GM18526 (cell line): Measurements from ENCODE around the gene RBM4.

Experiments used
- POLR2A ChIP-seq: IDR thresholded peaks from 3 replicates; pipeline ENCODE4 v1.6.1; 2011; ENCODE audit not compliant: insufficient read length; ENCODE audit errors: extremely low read depth

The RBM4 gene

DNA sequence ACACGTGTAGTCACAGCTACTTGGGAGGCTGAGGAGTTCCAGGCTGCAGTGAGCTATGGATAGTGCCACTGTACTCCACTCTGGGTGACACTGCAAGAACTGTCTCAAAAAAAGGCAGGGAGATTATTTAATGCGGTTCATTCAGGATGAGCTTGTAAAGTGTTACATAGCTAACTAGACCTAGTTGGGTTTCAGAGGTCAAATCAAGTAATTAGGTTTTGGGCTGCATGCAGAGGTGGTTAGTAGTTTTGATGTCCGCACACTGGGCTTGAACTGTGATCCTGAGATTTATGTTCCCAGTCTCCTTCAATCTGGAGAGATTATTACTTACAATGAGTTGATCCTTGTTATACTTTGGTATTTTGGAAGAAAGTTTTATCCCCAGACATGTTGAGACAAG, 2.1 kb upstream of the RBM4 start:
- TF ChIP-seq POLR2A: no peak

DNA sequence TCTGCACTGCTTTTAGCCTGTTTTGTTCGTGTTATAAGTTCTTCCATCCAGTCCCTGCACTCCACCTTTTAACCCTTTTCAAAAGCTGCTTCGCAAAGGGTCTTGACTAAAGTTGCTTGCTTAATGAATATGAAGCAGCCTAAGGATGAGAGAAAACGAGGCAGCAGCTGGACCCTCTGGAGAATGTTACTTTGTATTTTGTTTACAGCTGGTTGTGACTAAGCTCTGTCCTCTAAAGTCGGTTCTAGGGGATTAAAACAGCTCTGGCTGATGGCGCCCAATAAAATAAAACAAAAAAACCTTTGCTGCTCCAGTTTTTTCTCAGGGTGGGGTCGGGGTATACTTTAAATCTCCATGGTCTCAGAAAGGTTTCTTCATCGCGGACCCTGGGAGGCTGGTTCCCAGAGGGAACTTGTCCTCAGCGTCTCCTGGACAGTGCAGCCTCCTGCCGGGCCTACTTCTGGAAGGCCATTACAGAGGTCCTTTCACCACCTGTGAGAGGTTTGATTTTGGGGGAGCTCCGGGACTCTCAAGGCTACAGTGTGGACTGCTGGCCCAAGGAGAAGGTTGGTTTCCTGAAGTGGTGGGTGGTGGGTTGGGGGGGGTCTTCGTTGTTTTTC, 836 bp upstream of the RBM4 start:
- no peak for TF ChIP-seq POLR2A

- TF ChIP-seq POLR2A: no peak
Observed at GRCh38 chr11:66639066-66639813, 737 bp downstream of the RBM4 start.

DNA sequence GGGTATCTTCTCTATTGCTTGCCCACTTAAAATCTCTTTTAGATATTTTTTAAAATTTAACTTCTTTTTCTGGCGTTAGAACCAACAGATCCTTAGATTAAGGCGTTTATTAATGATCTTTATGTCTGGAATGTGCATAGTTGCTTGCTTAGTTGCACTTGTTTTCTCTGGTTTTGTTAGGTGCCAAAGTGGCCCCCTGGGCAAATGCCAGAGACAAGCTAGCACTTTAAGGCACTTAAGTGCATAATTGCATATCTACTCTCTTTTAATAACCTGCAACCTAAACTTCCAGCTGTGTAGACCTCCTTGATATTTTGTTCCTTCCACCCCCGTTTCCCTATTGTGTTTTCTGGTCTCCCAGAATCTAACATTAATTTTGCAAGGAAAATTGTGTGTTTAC, 3.3 kb downstream of the RBM4 start:
- TF ChIP-seq POLR2A: no peak

DNA sequence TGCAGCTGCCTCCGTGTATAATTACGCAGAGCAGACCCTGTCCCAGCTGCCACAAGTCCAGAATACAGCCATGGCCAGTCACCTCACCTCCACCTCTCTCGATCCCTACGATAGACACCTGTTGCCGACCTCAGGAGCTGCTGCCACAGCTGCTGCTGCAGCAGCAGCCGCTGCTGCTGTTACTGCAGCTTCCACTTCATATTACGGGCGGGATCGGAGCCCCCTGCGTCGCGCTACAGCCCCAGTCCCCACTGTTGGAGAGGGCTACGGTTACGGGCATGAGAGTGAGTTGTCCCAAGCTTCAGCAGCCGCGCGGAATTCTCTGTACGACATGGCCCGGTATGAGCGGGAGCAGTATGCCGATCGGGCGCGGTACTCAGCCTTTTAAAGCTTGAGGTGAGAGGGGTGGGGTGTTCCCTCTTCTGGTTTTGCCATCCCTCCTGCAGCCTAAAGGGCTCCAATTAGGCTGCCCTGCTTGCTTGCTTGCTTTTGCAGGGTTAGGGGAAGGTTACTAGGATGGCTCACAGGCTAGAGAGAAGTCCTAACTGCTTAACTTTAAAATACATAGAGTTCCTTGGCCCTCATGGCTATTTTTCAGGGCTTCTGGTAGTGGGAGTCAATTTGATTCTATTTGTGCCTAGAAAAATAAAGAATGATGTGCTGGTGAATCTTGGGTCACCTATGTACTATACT, 5.4 kb downstream of the RBM4 start:
- TF ChIP-seq POLR2A: no peak

DNA sequence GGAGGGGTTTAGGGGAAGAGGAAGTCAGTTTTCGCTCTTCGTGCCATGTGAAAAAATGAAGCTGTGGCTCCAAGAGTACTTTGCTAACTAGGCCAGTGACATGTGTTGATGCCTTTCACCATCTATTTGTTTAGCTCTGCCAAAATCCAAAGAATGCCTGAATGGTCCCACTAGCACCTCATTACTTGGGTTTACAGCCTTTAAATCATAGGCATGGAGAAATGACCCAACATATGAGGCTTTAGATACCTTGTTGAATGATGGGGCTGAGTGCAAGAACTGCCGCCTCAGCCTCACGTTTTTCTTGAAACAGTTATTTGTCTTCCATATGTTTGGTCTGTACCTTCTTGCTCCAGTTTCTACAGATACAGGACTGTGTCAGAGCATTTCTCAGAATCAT, 8.3 kb downstream of the RBM4 start:
- no peak for TF ChIP-seq POLR2A

GRCh38 chr11:66649903-66650302, 11.4 kb downstream of the RBM4 start:
- TF ChIP-seq POLR2A: no peak

DNA sequence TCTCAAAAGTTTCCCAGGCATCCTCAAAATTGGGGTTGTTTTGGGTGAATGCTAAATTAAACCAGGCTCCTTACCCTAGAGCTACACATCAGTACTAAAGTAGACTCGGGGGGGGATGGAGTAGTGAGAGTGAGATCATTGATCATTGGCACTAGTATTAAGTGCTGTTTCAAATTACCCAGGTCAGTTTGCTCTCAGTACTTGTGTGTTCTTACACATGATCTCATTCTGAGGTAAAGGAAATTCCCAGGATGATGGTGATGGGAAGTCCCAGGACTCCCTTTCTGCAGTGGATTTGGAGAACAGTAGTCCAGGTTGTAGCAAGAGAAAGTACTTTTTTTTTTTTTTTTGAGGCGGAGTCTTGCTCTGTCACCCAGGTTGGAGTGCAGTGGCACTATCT, 12.5 kb downstream of the RBM4 start:
- no peak for TF ChIP-seq POLR2A

GRCh38 chr11:66652651-66653050, 14.1 kb downstream of the RBM4 start:
- no peak for TF ChIP-seq POLR2A

GRCh38 chr11:66653123-66653522, 14.6 kb downstream of the RBM4 start:
- no peak for TF ChIP-seq POLR2A

GRCh38 chr11:66659763-66660162, 21.3 kb downstream of the RBM4 start:
- no peak for TF ChIP-seq POLR2A

- TF ChIP-seq POLR2A: no peak
Observed at GRCh38 chr11:66663741-66664296, 25.3 kb downstream of the RBM4 start.

- TF ChIP-seq POLR2A: no peak
Observed at GRCh38 chr11:66665369-66665768, 26.9 kb downstream of the RBM4 start.

DNA sequence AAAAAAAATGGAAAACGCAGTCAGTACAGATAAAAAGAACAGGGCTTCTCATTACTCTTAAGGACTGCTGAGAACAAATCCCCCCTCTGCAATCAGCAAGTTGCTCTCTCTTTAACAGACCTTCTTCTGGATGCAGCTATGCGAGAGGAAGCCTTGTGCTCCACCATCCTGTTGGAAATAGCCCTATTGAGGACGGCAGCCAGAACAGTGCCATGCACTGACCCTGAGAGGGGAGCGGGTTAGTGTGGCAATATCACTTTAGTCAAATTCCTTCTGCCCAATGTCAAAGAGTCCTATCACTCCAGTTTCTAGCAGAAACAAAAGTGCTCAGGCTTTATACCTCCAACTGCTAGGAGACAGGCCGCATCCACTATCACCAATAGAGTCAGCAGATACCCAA, 32.3 kb downstream of the RBM4 start:
- no peak for TF ChIP-seq POLR2A

DNA sequence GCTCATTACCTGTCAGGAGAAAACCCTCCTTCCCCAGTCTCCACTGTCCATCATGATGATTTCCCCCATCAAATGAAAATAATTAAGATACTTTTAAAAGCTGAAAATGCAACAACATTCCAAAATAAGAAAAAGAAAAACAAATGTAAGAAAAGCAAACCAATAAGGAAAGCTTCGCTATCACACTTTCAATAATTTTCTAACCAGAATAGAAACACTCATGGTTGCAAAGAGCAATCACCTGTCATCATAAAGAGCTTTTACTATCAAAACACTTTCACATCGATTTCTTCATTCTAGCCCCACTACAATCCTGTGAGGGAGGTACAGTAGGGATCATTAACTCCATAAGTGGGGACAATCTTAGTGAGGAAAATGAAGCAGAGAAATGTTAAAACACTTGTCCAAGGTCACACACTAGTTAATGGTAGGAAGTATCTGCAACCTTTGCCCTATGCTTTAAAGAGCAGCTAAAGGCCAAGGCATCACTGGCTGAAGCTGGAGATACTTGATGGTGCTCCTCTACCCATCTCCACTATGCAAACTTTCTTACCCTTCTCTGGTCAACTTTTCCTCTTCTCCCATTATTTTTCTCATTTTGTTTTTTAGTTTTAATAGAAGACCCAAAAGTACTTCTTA, 36.6 kb downstream of the RBM4 start:
- no peak for TF ChIP-seq POLR2A

GRCh38 chr11:66676282-66676919, 37.9 kb downstream of the RBM4 start:
- TF ChIP-seq POLR2A: no peak
